NCI-H2029 (cell line): ENCODE results near the gene MYO19.
"Not testable (repeated sequence)": the region's sequence is repeated elsewhere in the genome, so short reads cannot be mapped to it uniquely, and the experiment has no call there.

Experiments used
- DNase-seq: peaks from one replicate; lab custom pipeline; 2025; lab: John Stamatoyannopoulos, UW

MYO19 gene

DNA sequence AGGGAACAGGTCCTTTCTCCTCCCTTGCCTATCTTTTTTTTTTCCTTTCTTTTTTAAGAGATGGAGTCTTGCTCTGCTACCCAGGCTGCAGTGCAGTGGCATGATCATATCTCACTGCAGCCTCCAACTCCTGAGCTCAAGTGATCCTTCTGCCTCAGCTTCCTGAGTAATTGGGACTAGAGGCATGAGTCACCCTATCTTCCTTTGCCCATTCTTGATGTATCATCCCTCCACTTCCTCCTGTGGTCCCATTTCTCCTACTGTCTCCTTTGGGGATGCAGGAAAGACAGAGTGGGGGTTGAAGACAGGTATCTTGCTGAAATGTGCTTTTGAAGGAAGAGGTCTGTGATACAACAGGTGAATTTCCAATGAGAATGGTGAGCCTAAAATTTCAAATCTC lies 5.5 kb downstream of the MYO19 start:
- no peak for DNase-seq

DNA sequence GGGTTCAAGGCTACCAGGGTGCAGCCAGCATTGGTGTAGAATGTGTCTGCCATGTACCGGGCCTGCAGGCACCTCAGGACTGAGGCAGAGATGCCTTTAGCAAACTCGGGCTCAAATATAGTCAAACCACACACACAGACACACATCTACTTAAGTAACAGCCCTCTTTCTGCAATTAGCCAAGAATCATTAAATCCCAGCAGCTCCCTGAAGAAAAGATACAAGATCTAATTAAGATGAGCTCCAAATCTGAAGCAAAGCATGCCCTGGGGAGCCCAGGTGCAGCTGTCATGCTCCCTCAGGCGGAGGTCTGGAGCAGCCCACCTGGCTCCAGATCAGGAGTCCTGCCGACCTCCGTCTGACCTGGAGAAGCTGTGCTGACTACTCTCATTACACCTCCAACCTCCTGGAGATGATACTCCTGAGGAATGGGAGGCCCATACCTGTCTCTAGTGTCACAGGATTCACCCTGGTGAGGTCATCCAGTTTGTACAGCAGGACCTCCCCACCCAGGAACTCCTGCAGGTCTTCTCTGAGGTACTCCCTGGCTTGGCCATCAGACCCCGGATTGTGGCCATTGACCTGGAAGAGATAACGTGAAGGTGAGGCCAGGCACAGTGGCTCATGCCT lies 6.9 kb downstream of the MYO19 start:
- DNase-seq, result no peak

DNA sequence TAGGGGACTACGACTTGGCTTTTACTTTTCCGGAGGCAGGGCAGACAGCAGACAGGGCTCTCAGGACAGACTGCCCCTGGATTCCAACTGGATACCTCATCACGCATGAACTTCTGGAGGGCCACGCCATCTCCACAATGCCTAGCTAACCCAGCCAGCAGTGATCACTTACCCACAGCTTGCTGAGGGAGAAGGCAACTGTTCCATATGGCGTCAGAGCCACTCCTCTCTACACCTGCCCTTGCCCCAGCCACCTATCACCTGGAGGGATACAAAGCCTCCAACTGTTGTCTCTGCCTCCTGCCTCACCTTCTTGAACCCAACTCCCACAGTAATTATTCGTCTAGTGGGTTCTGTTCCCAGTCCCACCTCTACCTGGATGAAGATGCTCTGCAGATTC lies 8.8 kb downstream of the MYO19 start:
- DNase-seq, result no peak

DNA sequence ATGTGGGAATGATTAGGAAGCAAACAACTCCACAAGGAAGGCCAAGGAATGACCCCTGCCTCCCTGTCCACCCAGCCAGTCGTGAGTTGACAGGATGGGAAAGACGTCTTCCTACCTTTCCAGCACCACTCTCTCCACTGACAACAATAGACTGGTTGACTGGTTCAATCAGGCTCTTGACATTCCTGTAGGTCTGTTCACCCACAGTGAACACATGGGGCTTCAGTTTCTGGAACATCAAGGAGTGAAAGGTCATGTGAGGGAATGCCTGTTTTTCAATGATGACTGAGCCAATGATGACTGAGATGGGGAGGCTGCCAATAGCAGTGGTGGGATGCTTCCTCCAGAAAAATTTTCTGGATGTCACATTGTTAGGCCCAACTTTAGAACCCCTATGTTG lies 9.6 kb downstream of the MYO19 start:
- no peak for DNase-seq

DNA sequence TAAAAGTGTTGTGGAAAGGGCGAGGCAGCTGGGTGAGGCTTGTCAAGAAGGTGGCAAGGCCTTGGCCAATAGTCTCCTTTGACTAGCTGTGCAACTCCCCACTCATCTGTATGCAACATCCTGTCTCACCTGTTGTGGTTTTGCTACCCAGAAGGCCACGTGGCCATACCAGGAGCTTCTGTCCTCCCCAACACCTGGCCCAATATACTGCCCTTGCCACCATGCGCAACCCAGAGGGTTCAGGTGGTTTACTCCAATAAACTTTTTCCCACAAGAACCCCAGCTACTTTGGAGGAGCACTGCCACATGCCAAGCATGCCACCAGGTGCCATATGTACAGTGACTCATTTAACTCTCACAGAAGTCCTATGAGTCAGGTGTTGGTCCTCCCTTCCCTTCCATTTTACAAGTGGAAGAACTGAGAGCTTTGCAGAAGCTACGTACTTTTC lies 10.2 kb downstream of the MYO19 start:
- DNase-seq, result no peak

DNA sequence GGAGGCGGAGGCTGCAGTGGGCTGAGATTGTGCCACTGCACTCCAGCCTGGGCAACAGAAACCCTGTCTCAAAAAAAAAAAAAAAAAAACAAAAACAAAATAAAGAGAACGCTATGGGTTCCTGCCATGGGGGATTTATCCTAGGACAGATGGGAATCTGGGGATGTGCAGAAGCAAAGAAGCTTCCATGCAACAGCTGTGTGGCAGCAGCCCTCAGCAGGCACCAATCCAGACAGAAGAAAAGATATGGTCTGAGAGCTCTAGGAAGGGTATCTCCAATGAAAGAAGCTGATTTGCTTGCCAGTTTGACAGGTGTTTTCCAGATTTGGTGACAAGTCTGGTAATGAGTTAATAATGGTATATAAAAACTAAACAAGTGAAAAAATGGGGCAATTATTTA lies 11.6 kb downstream of the MYO19 start:
- DNase-seq, result no peak

DNA sequence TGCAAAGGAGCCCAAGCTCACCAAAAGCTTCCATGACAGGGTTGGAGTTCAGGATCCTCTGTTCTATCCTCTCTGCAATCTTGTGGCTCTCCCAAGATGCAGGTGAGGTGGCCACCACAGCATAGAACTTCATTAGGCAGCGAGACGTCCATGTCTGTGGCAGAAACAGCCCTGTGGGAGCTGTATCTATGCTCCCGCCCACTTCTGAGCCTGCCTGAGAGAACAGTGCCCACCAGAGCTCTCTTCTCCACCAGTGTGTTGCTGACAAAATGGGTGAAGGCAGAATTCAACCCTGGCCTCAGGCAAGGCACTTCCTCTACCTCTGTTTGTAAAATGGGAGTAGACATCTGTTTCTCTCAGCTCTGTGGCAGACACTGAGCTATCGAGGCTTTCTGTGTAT lies 18.8 kb downstream of the MYO19 start:
- DNase-seq, result no peak

DNA sequence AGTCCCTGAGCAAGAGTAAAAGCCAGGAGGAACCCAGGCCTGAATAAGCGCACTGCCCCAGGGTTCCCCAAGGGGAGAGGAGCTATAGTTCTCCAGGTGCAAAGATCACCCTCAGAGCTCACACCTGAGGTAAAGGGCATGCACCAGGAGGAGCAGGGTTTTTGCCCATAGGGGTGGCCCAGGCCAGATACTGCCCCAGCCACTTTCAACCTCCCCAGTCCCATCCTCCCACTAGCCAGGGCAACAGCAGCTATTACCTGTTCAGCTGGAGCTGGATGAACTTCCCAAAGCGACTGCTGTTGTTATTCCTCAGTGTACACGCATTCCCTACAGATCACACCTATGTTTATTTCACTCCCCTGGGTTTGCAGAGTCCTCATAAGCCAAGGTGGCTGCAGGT lies 19.8 kb downstream of the MYO19 start:
- DNase-seq, result no peak

DNA sequence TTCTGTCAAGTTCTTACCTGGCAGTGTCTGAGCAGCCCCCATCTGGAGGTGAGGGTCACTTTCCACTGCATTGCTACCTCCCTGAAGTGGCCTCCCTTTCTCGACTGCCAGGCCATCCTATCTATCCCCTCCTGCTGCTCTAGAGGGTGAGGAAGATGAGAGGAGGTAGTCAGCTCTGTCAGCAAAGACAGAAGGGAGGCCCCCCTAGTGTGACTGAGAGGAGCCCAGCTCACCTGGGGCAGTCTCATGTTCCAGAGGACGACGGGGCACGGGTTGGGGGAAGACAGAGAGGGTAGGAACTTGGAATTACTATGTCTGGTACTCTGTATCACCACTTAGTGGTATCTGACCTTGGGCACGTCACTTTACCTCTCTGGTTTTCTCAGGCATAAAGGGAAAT lies 22.0 kb downstream of the MYO19 start:
- DNase-seq, result no peak

DNA sequence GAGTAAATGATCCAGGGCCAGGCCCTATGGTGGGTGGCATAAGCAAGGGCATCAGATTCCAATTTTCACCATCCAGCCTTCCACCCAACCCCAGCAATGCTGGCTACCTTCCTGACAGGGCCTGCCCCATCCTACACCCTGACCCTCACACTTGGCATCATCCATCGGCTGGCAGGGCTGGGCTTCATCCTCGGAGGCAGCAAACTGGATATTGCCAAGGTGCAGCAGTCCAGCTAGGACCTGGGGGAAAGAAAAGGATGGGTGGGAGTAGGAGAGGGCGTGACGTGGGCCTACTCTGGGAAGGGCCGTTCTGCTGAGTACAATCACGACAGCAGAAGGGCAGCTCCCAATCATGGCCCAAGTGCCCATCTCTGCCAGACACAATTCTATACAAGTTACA lies 23.5 kb downstream of the MYO19 start:
- no peak for DNase-seq

DNA sequence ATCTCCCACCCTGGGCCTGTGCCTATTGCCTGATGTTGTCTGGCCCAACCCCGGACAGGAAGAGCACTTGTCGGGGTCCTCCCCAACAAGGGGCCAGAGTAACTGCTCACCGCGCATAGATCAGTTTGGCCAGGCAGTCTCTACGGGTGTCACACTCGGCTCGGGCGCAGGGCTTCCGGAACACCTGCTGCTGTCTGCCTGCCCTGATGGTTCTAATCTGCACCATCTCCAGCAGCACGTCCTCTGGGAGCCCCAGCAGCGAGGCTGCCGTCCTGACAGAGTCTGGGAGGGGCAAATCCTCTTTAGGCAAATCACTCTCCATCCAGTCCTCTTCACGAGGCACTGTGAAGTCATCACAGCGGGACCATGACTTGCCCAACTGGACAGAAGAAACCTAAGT lies 24.0 kb downstream of the MYO19 start:
- no peak for DNase-seq

DNA sequence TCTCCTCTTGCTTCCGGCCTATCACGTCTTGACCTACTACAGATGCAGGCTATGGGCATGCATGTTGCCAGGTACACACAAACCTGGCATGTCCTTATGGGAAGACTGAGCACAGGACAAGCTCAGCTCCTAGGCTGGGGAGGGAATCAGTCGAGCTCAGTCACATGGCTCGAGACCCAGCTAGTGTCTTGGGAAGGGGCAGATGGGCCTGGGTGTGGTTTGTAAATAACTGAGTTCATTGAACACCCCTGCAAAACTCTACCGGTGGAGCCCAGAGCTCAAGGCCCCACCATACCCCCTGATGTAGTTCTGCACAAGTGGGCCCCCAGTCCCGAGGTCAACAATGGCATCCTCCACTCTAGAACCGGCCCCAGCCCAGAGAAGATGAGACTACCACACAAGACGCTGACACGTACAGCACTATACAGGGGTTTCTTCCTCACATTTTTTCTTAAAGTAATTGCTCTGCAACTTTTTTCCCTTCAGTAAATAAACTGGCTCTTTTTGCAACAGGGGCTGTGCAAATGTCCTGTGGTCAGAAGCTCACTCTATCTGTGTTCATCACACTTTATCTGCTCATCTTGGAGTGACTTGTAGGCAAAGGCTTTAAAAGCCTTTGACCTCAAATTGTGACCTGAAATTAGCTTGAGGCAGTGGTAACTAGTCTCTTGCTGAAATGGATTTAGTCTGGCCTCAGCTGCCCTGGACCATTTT lies 25.2 kb downstream of the MYO19 start:
- no peak for DNase-seq

DNA sequence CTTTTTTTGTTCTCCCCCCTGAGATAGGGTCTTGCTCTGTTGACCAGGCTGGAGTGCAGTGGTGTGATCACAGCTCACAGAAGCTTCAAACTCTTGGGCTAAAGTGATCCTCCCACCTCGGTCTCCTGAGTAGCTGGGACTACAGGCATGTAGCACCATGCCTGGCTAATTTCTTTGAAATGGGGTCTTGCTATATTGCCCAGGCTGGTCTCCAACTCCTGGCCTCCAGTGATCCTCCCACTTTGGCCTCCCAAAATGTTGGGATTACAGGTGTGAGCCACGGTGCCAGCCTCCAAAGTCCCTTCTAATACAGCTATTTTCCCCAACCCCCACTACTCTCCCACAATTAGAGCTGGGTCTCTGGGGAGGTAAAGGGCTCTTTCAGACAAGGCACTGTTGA lies 26.2 kb downstream of the MYO19 start:
- DNase-seq, result not testable (repeated sequence)

DNA sequence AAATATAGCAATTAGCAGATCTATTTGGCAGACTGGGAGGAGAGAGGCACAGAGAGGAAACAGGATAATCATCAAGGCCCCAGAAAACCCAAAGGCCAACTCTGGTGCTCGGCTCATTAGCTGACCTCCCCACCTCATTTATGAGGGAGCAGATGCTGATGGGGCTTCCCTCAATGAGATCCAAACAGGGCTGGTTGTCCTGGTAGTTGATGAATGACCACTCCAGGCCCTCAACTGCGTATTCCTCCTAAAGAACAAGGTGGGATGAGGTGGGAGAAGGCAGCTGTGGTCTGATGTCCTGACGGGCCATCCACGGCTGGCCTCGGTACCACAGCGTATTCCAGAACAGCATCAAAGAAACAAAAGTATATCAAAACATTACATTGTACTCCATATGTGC lies 27.4 kb downstream of the MYO19 start:
- no peak for DNase-seq

DNA sequence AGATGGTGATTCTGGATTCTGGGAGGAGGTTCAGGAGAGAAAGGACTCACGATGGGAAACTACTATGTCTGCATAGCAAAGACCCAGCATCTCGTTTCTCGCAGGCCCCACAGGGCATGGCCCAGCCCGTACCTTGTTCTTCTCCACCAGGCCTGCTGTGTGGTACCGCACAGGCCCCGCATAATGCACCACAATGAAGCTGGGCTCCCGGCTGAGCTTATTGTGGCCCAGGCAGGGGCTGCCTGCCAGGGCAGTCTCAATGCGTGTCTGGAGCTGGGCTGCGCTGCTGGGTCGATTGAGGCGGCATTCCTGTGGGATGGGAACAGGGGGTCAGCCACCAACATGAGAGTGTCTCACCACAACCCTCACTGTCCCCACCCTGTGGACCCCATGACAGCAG lies 27.8 kb downstream of the MYO19 start:
- no peak for DNase-seq

DNA sequence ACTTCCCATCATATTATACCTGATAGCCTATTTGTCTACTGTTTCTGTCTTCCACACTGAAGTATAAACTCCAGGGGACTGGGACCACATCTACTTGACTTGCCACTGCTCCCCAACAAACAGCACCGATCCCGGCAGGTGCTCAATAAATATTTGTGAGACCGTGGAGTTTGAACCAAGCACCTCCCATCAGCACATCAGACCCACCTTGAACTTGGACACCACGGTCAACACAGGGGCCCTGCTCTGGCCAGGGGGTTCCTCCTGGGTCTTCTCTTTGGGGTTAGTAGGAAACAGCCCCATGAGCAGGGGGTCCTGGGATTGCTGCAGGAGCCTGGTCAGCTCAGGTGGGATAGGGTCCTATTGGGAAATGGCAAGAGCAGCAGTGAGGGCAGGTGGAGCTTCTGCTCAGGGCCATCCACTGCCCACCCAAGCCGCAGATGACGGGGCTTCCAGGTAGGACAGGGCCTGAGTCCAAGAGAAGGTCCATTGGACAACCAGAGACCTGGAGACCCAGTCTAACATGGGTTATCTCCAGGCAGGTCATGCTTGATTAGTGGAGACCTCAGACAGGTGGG lies 28.3 kb downstream of the MYO19 start:
- no peak for DNase-seq

DNA sequence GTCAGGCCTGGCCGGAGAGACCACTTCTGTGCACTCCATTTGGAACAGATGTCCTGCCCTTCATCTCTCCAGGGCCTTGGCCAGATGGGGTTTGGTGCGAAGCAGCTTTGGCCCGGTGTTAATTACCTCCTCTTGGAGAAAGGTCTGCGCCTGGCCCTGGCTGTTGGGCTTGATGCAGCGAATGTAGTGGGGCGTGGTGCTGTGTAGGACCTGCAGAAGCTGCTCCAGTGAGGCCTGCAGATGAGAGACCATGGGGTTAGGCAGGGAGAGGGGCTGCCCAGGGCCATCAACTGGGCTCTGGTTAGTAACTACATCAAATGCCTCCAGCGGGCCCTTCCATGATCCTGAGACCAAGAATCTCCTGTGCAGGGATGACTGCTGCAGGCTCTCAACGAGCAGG lies 29.5 kb downstream of the MYO19 start:
- no peak for DNase-seq

DNA sequence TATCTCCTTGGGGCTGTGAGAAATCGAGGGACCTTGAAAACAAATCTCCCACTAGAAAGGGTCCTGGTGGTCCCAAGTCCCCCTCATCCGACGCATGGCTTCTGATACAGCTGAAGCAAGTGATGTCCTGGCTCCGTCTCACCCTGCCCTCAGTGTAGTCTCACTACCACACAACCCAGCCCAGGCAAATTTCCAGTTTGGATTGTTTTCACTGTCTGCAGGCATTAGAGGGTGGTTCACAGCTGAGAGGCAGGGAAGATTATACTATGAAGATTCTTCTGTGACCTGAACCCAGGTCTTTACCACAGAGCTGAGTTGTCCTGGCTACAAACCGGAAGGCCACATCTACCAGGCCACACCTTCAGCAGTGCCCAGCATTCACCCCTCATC lies 30.5 kb downstream of the MYO19 start:
- DNase-seq, result no peak

DNA sequence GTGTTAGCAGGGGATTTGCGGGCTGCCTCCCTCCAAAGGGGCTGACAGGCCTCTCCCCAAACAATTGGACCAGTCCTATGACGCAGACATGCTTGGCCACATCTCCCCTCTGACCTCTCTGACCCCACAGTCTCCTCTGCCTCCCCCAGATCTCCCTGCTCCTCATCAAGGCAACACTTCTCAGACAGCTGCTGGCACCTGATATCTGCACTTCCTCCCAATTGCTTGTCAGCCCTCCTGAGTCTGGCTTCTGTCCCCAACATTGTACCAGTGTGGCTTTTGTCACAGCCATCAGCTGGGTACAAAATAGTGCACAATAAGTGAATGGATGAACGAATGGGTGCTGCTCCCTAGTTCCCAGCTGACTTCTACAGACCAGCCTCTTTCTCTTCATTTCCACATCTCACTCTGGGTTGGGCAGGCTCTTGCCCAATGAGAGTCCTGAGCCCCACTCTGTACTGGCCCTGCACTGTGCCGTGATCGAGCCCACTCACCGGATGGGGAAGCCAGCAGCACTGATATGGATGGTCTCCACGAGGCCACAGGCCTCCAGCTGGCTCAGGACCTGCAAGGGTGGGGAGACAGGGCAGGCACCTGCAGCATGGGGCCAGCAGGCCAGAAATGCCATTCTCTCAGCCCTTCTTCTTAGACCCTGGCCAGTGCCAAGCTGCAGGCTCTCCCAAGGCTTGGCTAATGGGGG lies 31.1 kb downstream of the MYO19 start:
- DNase-seq, result no peak

DNA sequence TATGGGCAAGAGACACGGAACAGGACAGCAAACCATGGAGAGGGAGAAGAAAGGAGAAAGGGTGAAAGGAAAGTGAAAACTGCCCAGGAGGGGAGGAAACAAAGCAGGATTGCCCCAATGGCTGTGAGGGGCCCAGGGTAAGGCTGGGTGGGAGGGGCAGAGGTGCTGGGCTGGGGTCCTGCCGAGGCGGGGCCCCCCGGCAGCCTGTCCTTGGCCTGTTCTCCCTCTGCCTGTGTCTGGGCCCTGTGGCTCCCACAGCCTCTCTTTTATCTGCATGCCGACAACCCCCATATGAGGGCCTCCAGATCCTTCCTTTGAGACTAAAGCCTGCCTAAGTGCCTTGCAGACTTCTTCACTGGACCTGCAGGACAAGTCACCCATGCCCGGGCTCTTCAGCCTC lies 32.7 kb downstream of the MYO19 start:
- no peak for DNase-seq

DNA sequence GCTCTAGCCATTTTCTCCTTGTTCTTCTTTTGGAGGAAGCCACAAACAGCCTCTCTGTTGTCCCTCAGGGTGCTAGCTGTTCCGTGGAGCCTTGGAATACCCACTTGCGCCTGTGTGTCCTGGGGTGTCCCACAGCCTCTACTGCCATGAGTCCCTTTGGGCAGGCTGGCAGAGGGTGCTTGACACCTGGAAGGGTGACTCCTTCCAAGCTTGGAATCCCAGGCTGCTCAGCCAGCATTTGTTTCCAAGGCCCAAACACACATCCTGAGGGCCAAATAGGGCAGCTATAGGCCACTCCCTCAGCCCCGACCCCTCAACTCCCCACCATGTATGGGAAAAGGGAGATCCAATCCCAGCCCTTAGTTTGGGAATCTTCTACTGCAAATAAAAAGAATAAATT lies 33.3 kb downstream of the MYO19 start:
- DNase-seq, result no peak

DNA sequence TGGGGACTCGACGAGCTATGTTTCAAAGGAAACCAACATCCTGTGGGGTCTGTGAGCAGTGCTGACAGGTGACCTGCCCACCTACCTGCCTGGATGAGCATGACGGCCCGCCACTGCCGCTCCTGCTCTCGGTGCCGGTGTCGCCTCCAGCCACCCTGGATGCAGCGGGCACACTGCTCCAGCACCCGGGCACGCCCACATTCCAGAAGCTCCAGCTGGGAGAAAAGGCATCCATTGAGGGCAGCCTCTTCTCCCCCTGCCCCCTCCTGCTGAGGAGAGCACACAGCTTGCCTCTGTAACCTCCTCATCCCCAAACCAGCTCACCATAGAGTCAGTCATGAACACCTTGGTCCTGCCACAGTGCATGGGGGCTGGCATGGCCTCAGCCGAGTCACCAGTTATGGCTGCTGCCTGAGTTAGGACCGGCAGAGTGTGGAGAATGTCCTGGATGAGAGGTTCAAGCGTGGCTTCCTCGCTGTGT lies 33.9 kb downstream of the MYO19 start:
- DNase-seq, result no peak
